Dedifferentiated amniotic fluid mesenchymal stem cell (primary cell): ENCODE data around the gene WFDC5.
A peak's percentile ranks its signal among the peaks of the same experiment; 100 is the strongest.
"Not testable (repeated sequence)": the region's sequence is repeated elsewhere in the genome, so short reads cannot be mapped to it uniquely, and the experiment has no call there.

Experiments
- DNase-seq: peaks from one replicate; pipeline ENCODE4 v3.0.0-alpha.2; 2016; ENCODE audit errors: extremely low spot score

The WFDC5 gene

DNA sequence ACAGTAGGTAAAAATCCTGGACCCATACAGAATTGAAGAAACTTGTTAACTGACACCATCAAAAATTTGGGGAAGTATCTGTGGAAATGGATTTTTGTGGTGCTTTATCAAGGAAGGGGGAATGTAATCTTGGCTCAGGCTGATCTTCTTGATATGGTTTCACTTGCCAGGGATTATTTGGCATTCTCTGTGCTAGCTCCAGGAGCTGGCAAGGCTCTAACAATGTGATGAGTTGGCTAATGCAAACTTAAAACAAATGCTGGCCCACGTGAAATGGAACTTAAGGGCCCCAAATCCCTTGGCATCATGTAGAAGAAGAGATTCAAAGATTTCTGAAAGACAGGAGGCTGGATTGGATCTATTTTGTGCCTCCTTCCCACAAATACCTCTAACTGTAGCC, 27.2 kb downstream of the WFDC5 start:
- DNase-seq, result peak; percentile 77

DNA sequence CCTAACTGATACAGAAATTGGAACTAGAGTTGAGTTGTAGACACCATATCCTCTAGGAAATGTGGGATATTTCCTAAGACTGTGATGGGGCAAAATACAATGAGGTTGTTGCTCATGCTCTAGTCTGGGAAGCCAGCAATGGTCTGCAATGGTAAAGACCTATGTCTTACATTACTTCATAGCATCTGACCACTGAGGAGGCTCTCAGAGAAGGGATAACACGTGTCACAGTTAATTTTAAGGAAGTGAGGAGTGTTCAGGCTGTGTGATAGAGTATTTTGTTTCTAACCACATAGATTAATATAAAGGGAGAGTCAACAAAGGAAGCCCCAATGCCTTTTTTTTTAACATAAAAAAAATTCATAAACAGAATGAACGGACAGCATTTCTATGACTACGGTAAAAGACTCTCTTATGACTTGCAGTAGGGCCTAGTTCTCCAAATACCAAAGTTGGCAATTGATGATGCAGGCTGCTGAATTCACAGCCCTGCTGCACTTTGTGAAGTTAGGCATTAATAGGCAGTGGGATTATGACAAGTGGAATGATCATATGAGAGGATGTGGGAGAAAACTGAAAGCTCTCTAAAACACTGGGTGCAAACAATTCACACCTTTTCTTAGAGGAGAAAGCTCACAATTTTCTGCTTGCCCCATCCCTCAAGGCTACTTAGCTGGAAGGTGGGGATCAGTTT, 27.7 kb downstream of the WFDC5 start:
- no peak for DNase-seq

- DNase-seq, result no peak
Observed at GRCh38 chr20:45085867-45086266, 29.1 kb downstream of the WFDC5 start.

DNA sequence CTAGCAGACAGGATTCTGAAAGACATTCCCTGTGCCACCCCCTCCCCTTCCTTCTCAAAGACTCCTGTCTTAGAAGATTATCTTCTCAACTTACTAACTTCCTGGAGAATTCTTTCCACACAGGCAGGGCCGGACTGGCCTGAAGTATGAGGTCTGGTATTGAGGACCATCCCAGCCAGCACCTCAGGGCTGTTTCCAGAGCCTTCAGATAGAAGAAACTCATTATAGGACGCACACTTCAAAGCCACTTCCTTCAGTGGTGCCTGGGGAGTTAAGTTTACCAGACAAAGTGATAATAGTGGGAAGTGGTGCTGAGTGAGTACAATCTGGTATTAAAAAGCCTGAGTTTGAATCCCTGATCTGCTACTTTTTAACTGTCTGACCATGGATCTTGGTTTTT, 29.7 kb downstream of the WFDC5 start:
- DNase-seq, result no peak

GRCh38 chr20:45083127-45083526, 31.8 kb downstream of the WFDC5 start:
- DNase-seq, result no peak

DNA sequence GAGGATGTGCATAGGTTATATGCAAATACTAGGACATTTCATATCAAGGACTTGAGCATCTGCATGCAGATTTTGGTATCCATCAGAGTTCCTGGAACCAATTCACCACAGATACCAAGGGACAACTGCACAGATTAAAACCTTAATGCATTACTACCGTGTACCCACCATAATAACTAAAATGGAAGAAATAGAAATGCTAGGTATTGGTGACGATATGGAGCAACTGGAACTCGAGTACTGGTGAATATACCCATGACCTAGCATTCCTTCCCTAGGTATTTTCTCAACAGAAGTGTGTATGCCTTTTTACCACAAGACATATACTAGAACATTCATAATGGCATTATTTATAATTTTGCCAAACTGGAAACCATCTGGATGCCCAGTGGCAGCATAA, 32.5 kb downstream of the WFDC5 start:
- DNase-seq, result no peak

- DNase-seq, result no peak
Observed at GRCh38 chr20:45080867-45081624, 33.9 kb downstream of the WFDC5 start.

DNA sequence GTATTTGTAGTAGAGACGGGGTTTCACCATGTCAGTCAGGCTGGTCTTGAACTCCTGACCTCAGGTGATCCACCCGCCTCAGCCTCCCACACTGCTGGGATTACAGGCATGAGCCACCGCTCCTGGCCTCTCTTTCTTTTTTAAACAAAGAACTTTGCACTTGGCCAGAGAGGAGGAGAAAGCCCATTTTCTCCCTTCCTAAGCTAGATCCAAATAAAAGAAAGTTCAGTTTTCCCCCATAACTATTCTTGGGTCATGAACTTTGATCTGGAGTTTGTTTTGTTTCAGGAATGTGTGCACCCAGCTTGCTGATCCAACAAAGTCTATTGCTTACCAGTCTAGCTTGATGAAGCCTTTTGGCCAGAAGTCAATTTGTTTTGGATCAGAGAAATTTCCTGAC, 37.4 kb downstream of the WFDC5 start:
- DNase-seq, result no peak

DNA sequence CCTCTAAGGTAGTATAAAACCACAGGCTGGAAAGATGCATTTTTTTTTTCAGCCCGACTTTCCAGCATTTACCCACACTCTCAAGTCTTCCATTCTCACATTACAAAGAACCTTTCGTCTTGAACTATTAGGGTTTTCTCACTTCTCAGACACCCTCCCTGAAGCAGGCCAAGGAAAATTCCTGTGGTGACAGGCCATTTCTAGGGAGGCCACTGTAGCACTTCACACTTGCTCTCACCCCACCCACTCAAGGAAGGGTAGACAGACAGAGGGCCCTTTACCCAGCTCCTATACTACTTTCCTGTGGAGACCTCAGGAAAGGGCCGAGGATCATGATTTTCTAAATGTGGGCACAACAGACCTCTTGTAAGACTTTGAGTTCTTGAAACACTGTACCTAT, 41.8 kb downstream of the WFDC5 start:
- DNase-seq, result no peak

- DNase-seq, result no peak
Observed at GRCh38 chr20:45072066-45072465, 42.9 kb downstream of the WFDC5 start.

- no peak for DNase-seq
Observed at GRCh38 chr20:45070932-45071632, 43.9 kb downstream of the WFDC5 start.

DNA sequence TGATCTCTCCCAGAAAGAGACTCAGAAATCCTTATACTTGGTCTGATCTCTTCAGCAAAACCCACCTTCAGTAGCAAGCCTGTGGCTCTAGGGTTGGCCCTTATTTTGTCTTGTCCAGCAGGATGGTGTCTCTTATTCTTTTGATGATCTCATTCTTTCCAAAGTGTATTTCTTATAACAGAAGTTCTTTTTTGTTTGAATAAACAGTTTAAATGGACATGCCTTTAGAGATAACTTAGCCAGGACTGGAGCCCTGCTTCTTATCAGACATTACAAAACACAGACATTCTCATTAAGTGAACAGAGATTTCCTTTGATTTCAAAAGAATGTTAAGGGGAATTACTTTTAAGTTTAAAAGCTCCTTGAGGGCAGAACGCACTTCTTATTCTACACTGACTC, 45.7 kb downstream of the WFDC5 start:
- DNase-seq, result no peak

DNA sequence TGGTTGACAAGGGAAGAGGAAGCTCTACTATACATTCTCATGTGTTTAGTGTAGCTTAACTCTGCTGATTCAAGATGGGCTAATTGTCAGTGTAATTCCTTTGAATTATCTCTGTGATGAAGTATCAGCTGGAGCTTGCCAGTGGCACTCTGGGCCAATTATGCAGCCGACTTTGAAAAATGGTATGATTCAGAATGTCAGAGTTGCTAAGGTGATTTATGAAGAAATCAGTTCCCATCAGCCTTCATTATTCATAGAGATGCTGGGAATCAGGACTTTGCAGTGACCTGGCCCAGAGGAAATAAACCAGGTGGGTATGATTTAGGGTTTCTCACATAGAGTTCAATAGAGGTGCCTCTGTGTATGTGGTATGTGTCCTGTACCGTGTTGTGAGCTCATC, 47.4 kb downstream of the WFDC5 start:
- DNase-seq, result no peak

GRCh38 chr20:45067087-45067486, 47.9 kb downstream of the WFDC5 start:
- no peak for DNase-seq

- DNase-seq, result no peak
Observed at GRCh38 chr20:45066372-45066771, 48.6 kb downstream of the WFDC5 start.

DNA sequence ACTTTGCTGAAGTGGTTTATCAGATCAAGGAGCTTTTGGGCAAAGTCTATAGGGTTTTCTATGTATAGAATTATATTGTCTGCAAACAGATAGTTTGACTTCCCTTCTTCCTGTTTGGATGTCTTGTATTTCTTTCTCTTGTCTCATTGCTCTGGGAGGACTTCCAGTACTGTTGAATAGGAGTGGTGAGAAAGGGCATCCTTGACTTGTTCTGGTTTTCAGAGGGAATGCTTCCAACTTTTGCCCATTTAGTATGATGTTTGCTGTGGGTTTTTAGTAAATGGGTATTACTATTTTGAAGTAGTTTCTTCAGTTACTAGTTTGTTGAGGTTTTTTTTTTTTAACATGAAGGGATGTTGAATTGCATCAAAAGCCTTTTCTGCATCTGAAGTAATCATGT, 50.2 kb downstream of the WFDC5 start:
- DNase-seq, result no peak

DNA sequence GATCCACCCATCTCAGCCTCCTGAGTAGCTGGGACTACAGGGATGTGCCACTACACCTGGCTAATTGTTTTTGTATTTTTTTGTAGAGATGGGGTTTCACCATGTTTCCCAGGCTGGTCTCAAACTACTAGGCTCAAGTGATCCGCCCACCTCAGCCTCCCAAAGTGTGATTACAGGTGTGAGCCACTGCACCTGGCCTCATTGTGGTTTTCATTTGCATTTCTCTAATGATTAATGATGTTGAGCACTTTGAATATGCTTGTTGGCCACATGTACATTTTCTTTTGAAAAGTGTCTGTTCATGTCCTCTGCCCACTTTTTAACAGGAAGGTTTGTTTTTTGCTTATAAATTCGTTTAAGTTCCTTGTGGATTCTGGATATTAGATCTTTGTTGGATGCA, 51.9 kb downstream of the WFDC5 start:
- not testable (repeated sequence) for DNase-seq

GRCh38 chr20:45061244-45061643, 53.7 kb downstream of the WFDC5 start:
- peak; percentile 85 for DNase-seq

DNA sequence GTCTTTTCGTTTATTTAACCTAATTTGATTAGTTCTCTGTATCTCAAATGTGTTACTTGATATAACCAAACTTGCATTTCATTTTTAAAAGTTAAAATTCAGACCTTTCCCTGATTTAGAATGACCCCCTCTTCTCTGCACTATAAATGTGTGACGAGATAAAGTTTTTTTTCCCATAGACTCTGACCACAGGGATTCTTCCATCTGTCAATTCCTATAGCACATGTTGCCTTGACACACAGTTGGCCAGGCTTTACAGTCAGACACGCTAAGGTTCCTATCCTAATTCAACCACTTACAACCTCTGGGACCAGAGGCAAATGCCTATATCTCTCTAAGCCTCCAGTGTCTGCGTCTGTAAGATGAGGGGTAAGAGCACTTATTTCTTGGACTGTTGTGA, 54.7 kb downstream of the WFDC5 start:
- no peak for DNase-seq
